ENCODE results near the gene CRTC1.

Gene CRTC1

DNA sequence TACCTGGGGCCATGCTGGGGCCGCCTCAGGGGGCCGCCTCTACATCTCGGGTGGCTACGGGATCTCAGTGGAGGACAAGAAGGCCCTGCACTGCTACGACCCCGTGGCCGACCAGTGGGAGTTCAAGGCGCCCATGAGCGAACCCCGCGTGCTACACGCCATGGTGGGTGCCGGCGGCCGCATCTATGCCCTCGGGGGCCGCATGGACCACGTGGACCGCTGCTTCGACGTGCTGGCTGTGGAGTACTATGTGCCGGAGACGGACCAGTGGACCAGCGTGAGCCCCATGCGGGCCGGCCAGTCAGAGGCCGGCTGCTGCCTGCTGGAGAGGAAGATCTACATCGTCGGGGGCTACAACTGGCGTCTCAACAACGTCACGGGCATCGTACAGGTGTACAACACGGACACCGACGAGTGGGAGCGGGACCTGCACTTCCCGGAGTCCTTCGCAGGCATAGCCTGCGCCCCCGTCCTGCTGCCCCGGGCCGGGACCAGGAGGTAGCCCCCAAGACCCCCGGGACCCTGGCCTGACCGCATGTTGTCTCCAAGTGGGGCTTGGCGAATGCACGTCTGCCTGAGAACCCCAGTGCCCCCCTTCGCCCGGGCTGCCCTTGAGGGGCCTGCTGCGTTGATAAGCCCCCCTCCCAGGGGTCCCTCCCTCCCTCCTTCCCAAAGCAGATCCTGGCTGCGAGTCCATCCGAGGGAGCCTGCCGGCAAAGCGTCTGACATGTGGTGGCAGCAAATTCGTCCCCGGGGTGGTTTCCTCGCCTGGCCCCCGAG is 14.5 kb upstream of the CRTC1 start:
- DNase-seq = no peak

DNA sequence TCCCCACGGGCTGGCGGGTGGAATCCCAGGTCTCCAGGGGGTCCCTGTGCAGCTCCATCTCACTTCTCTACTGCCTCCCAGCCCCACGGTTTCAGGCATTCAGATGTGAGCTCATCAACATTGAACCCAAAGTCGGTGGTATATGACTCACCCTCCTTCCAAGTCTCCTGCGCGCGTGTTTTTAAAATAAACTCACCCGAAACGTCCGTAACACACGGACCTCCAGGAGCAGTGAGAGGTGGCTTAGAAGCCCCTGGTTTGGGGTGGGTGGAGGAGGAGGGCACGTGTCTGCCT is 14.0 kb upstream of the CRTC1 start:
- DNase-seq = no peak
- H3K27me3 ChIP-seq (replicated peaks; ENCODE audit: control insufficient read depth, insufficient read depth, low read length, poor library complexity, severe bottlenecking) = no peaks in the 10 kb centered on the region

More for the DNA sequence above, 14.5 kb upstream of the CRTC1 start:
- peaks cover 30% of the 10 kb centered on the region for H3K36me3 ChIP-seq (ENCODE audit: control insufficient read depth, insufficient read depth, low read length)
- peaks cover 3% of the 10 kb centered on the region for H3K4me1 ChIP-seq (ENCODE audit: control insufficient read depth, insufficient read depth, low read length, poor library complexity, severe bottlenecking)
- no peak overlapping the region for H3K27ac ChIP-seq (ENCODE audit: insufficient read depth, low read length, poor library complexity, severe bottlenecking)
- H3K4me3 ChIP-seq (ENCODE audit: insufficient read depth, low read depth, low read length, poor library complexity, severe bottlenecking) = no peak overlapping the region
- H3K9me3 ChIP-seq (ENCODE audit: control insufficient read depth, low read length) = no peaks in the 10 kb centered on the region
- no peaks in the 10 kb centered on the region for H3K27me3 ChIP-seq (replicated peaks; ENCODE audit: control insufficient read depth, insufficient read depth, low read length, poor library complexity, severe bottlenecking)

DNA sequence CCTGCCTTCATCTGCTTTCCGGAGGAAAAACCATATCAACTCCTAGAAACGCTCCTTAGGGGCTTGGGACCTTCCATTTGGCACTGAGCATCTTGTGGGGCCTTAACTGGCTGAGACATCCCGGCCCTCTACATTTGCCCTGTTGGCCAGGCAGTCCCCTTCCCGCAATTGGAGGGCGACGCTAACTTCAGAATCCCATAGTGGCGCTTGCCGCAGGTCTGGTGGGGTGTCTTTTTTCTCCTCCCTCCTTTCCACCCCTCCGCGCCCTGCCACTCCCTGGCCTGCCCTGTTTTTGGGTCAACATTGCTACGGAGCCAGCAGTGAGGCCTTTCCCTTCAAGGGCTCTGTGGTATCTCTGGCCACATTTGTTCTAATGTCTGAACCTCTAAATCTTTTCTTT is 13.6 kb upstream of the CRTC1 start:
- Histone ChIP-seq H3K27ac (ENCODE audit: insufficient read depth, low read length, poor library complexity, severe bottlenecking) (no peak overlapping the region), H3K4me3 (ENCODE audit: insufficient read depth, low read depth, low read length, poor library complexity, severe bottlenecking) (no peak overlapping the region), H3K27me3 (replicated peaks; ENCODE audit: control insufficient read depth, insufficient read depth, low read length, poor library complexity, severe bottlenecking) (no peaks in the 10 kb centered on the region), H3K4me1 (ENCODE audit: control insufficient read depth, insufficient read depth, low read length, poor library complexity, severe bottlenecking) (no peaks in the 10 kb centered on the region), H3K9me3 (ENCODE audit: control insufficient read depth, low read length) (no peaks in the 10 kb centered on the region), H3K36me3 (ENCODE audit: control insufficient read depth, insufficient read depth, low read length) (peaks cover 30% of the 10 kb centered on the region)
- no peak for DNase-seq

More for the DNA sequence above, 14.0 kb upstream of the CRTC1 start:
- Histone ChIP-seq H3K9me3 (ENCODE audit: control insufficient read depth, low read length) (no peaks in the 10 kb centered on the region), H3K36me3 (ENCODE audit: control insufficient read depth, insufficient read depth, low read length) (peaks cover 30% of the 10 kb centered on the region), H3K27ac (ENCODE audit: insufficient read depth, low read length, poor library complexity, severe bottlenecking) (no peak overlapping the region), H3K4me1 (ENCODE audit: control insufficient read depth, insufficient read depth, low read length, poor library complexity, severe bottlenecking) (no peaks in the 10 kb centered on the region), H3K4me3 (ENCODE audit: insufficient read depth, low read depth, low read length, poor library complexity, severe bottlenecking) (no peak overlapping the region)

DNA sequence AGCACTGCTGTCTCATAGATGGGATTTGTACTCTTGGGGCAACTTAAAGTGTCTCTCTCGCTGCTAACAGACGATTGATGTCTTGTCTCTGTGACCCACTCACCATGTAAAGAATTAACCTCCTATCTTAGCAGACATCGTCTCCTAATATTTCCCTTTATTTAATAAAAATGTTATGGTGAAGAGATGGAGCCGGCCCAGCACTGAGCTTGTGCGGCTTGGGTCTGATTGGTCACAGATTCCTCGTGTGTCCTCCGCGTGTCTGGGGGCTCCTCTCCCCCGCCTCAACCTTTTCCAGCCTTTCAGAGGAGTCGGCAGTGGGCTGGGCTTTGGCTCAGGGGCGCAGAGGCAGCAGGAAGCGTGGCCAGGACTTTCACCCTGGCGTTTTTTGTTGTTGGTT is 13.2 kb upstream of the CRTC1 start:
- H3K4me3 ChIP-seq (ENCODE audit: insufficient read depth, low read depth, low read length, poor library complexity, severe bottlenecking) = no peak overlapping the region
- no peak for DNase-seq
- H3K27me3 ChIP-seq (replicated peaks; ENCODE audit: control insufficient read depth, insufficient read depth, low read length, poor library complexity, severe bottlenecking) = no peaks in the 10 kb centered on the region
- H3K36me3 ChIP-seq (ENCODE audit: control insufficient read depth, insufficient read depth, low read length) = peaks cover 29% of the 10 kb centered on the region
- no peaks in the 10 kb centered on the region for H3K9me3 ChIP-seq (ENCODE audit: control insufficient read depth, low read length)
- no peak overlapping the region for H3K27ac ChIP-seq (ENCODE audit: insufficient read depth, low read length, poor library complexity, severe bottlenecking)
- H3K4me1 ChIP-seq (ENCODE audit: control insufficient read depth, insufficient read depth, low read length, poor library complexity, severe bottlenecking) = no peaks in the 10 kb centered on the region

DNA sequence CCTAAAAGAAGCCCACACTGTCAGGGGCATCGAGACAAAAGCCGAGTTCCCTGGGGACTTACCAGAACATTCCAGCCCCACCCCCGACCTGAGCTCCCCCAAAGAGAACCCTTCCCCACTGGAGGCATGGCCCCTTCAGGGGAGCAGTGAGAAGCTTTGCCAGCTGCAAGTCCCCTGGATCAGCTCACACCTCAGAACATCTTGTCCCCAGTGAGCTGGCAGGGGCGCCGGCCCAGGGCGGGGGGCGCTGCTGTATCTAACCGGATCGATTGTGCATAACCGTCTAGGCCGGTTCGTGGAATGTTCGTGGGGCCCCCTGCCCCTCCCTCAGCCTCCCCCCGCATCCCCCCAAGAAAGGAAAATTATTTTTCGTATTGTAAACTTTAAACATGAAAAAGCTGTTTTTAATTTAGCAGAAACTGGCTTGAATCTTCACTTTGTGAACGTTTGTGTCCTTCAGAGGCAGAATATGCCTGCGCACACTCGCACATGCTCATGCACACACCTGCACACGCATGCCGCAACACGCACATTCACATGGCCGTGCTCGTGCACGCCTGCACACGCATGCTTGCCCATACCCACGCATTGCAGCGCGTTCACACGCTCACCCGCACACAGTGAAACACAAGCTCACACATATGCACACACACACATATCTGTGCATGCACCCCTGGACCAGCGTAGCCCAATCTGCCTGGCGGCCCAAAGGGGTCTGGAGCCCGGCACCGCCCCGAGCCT is 12.0 kb upstream of the CRTC1 start:
- Histone ChIP-seq H3K9me3 (ENCODE audit: control insufficient read depth, low read length) (no peaks in the 10 kb centered on the region), H3K27me3 (replicated peaks; ENCODE audit: control insufficient read depth, insufficient read depth, low read length, poor library complexity, severe bottlenecking) (no peaks in the 10 kb centered on the region), H3K4me1 (ENCODE audit: control insufficient read depth, insufficient read depth, low read length, poor library complexity, severe bottlenecking) (no peaks in the 10 kb centered on the region), H3K27ac (ENCODE audit: insufficient read depth, low read length, poor library complexity, severe bottlenecking) (no peak overlapping the region), H3K36me3 (ENCODE audit: control insufficient read depth, insufficient read depth, low read length) (peaks cover 26% of the 10 kb centered on the region), H3K4me3 (ENCODE audit: insufficient read depth, low read depth, low read length, poor library complexity, severe bottlenecking) (no peak overlapping the region)
- no peak for DNase-seq

DNA sequence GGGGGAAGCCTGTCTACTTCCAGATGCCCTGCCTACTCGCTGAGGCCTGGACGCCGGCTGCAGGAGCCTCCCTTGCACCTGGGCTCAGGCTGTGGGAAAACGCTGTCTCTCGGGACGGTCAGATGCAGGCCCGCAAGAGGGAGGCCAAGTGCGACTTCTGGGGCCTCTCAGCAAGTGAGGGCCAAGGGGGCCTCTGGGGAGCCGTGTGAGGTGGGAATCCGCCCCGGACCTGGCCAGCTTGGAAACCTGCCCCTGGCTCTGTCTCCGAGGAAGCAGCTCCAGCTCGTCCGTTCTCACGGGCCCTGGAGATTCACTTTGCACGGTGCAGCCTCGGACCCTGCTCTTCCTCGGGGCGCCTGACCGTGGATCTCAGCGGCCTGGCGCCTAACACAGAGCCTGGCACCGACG is 11.4 kb upstream of the CRTC1 start:
- no peaks in the 10 kb centered on the region for H3K27me3 ChIP-seq (replicated peaks; ENCODE audit: control insufficient read depth, insufficient read depth, low read length, poor library complexity, severe bottlenecking)
- no peaks in the 10 kb centered on the region for H3K4me1 ChIP-seq (ENCODE audit: control insufficient read depth, insufficient read depth, low read length, poor library complexity, severe bottlenecking)
- peaks cover 25% of the 10 kb centered on the region for H3K36me3 ChIP-seq (ENCODE audit: control insufficient read depth, insufficient read depth, low read length)
- H3K27ac ChIP-seq (ENCODE audit: insufficient read depth, low read length, poor library complexity, severe bottlenecking) = no peak overlapping the region
- no peak overlapping the region for H3K4me3 ChIP-seq (ENCODE audit: insufficient read depth, low read depth, low read length, poor library complexity, severe bottlenecking)
- DNase-seq = no peak
- H3K9me3 ChIP-seq (ENCODE audit: control insufficient read depth, low read length) = no peaks in the 10 kb centered on the region

DNA sequence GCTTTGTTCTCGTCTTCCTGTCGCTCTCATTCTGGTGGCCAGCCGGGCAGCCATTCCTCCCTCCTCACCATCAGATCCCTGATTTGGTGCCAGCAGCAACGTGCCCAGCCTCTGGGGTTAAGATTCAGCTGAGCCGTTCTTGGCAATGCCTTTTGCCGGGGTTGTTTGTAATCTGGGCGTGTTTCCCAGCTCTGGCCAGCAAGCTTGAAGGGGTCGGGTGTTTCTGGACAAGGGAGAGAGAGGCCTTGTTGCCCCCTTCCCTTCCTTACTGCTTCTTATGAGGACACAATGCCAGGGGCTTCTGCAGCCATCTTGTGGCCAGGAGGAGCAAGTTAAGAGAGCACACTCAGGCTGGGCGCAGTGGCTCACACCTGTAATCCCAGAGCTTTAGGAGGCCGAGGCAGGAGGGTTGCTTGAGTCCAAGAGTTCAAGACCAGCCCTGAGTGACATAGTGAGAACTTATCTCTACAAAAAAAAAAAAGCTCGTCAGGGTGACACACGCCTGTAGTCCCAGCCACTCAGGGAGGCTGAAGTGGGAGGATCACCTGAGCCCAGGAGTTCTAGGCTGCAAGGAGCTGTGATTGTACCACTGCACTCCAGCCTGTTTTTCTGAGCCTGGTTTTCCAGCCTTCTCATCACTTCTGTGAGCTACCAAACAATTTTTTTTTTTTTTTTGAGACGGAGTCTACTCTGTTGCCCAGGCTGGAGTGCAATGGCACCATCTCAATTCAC is 10.7 kb upstream of the CRTC1 start:
- peaks cover 25% of the 10 kb centered on the region for H3K36me3 ChIP-seq (ENCODE audit: control insufficient read depth, insufficient read depth, low read length)
- H3K27me3 ChIP-seq (replicated peaks; ENCODE audit: control insufficient read depth, insufficient read depth, low read length, poor library complexity, severe bottlenecking) = no peaks in the 10 kb centered on the region
- H3K9me3 ChIP-seq (ENCODE audit: control insufficient read depth, low read length) = no peaks in the 10 kb centered on the region
- H3K27ac ChIP-seq (ENCODE audit: insufficient read depth, low read length, poor library complexity, severe bottlenecking) = no peak overlapping the region
- H3K4me3 ChIP-seq (ENCODE audit: insufficient read depth, low read depth, low read length, poor library complexity, severe bottlenecking) = no peak overlapping the region
- DNase-seq = no peak
- no peaks in the 10 kb centered on the region for H3K4me1 ChIP-seq (ENCODE audit: control insufficient read depth, insufficient read depth, low read length, poor library complexity, severe bottlenecking)

DNA sequence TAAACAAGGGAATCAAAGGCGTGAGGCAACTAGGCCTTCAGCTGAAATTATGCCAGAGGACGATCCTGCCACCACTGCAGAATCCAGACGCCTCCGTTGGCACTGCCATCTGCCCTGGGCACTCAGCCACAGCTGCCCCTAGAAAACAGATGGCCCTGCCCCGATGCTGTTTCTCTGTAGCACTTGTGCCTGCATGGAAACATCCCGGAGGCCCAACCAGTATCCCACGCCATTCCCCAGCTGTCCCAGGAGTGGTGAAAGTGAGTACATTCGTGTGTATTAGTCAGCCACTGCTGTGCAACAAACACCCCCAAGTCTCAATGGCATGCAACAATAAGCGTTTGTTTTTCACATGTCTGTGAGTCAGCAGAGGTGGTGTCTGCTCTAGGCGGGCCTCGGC is 8.9 kb upstream of the CRTC1 start:
- Histone ChIP-seq H3K27ac (ENCODE audit: insufficient read depth, low read length, poor library complexity, severe bottlenecking) (no peak overlapping the region), H3K9me3 (ENCODE audit: control insufficient read depth, low read length) (no peaks in the 10 kb centered on the region), H3K27me3 (replicated peaks; ENCODE audit: control insufficient read depth, insufficient read depth, low read length, poor library complexity, severe bottlenecking) (no peaks in the 10 kb centered on the region), H3K4me3 (ENCODE audit: insufficient read depth, low read depth, low read length, poor library complexity, severe bottlenecking) (no peak overlapping the region), H3K4me1 (ENCODE audit: control insufficient read depth, insufficient read depth, low read length, poor library complexity, severe bottlenecking) (no peaks in the 10 kb centered on the region), H3K36me3 (ENCODE audit: control insufficient read depth, insufficient read depth, low read length) (peaks cover 7% of the 10 kb centered on the region)
- DNase-seq = no peak

DNA sequence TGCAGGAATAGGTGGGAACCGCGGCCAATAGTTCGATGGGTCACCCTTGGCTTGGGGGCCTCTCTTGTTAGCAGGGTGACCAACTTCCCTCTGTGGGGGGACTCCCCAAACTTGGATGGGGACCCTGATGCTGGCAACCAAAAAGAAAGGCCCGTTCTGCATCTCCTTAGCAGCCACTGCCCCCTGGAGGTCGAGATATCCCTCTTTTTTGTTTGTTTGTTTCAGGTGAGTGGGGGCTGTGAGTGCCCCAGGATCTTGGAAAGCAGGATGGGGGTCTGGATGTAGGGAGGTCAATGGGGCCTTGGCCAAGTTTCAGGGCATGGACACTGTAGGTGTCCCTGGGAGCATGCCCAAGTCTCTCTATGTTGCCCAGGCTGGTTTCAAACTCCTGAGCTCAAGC is 7.7 kb upstream of the CRTC1 start:
- Histone ChIP-seq H3K27ac (ENCODE audit: insufficient read depth, low read length, poor library complexity, severe bottlenecking) (no peak overlapping the region), H3K27me3 (replicated peaks; ENCODE audit: control insufficient read depth, insufficient read depth, low read length, poor library complexity, severe bottlenecking) (no peaks in the 10 kb centered on the region), H3K4me1 (ENCODE audit: control insufficient read depth, insufficient read depth, low read length, poor library complexity, severe bottlenecking) (no peaks in the 10 kb centered on the region), H3K9me3 (ENCODE audit: control insufficient read depth, low read length) (no peaks in the 10 kb centered on the region), H3K4me3 (ENCODE audit: insufficient read depth, low read depth, low read length, poor library complexity, severe bottlenecking) (no peak overlapping the region), H3K36me3 (ENCODE audit: control insufficient read depth, insufficient read depth, low read length) (peaks cover 4% of the 10 kb centered on the region)
- DNase-seq = no peak

DNA sequence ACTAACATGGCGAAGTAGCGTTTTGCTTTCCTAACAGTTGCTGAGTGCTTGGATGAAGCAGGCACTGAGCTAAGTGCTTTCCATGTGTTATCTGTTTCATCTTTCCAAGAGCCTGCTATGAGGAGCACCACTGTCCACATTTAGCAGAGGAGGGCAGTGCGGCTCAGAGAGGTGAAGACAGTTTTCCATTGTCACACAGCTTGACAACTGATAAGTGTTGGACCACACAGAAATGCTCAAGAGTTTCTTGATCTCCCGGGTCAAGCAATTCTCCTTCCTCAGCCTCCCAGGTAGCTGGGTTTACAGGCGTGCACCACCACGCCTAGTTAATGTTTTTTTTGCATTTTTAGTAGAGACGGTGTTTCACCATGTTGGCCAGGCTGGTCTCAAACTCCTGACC is 6.8 kb upstream of the CRTC1 start:
- no peaks in the 10 kb centered on the region for H3K4me1 ChIP-seq (ENCODE audit: control insufficient read depth, insufficient read depth, low read length, poor library complexity, severe bottlenecking)
- no peaks in the 10 kb centered on the region for H3K36me3 ChIP-seq (ENCODE audit: control insufficient read depth, insufficient read depth, low read length)
- H3K4me3 ChIP-seq (ENCODE audit: insufficient read depth, low read depth, low read length, poor library complexity, severe bottlenecking) = no peak overlapping the region
- no peaks in the 10 kb centered on the region for H3K27me3 ChIP-seq (replicated peaks; ENCODE audit: control insufficient read depth, insufficient read depth, low read length, poor library complexity, severe bottlenecking)
- no peak overlapping the region for H3K27ac ChIP-seq (ENCODE audit: insufficient read depth, low read length, poor library complexity, severe bottlenecking)
- H3K9me3 ChIP-seq (ENCODE audit: control insufficient read depth, low read length) = no peaks in the 10 kb centered on the region
- no peak for DNase-seq

All from effector memory CD4-positive, alpha-beta T cell (primary cell).